ENCODE results near the gene RDX.

Gene RDX

GRCh38 chr11:110261195-110262071 is 35.0 kb downstream of the RDX start:
- Histone ChIP-seq H3K14ac (ENCODE audit: low read length in 2 of 2) (no peak overlapping the region), H3K4me2 (ENCODE audit: low read length, poor library complexity, severe bottlenecking) (no peak overlapping the region), H3K4me3 (ENCODE audit: insufficient read depth in 1 of 2, low read depth in 1 of 2, low read length in 2 of 2) (no peak overlapping the region), H3K23ac (ENCODE audit: low read length in 2 of 2) (no peak overlapping the region), H3K36me3 (ENCODE audit: control insufficient read depth in 1 of 2, insufficient read depth in 2 of 2, low read depth in 1 of 2, low read length in 2 of 2) (peaks cover 6 to 62% of the 10 kb centered on the region in 2 experiments), H3K27me3 (ENCODE audit: control insufficient read depth in 1 of 2, insufficient read depth in 1 of 2, low read length in 2 of 2) (no peaks in the 10 kb centered on the region), H2BK120ac (ENCODE audit: low read depth, low read length) (no peak overlapping the region), H2AK5ac (ENCODE audit: low read length, severe bottlenecking) (no peak overlapping the region), H3K9me3 (ENCODE audit: control insufficient read depth, low read length) (no peaks in the 10 kb centered on the region), H2BK15ac (ENCODE audit: low read depth, poor library complexity, severe bottlenecking) (no peak overlapping the region), H3K4ac (ENCODE audit: low read depth in 1 of 2, low read length in 2 of 2) (no peak overlapping the region), H3K79me1 (replicated peaks; ENCODE audit: low read length, poor library complexity, severe bottlenecking) (peaks cover 6% of the 10 kb centered on the region), H2AFZ (ENCODE audit: low read depth, low read length) (no peak overlapping the region), H3K27ac (ENCODE audit: low read length, poor library complexity, severe bottlenecking) (no peak overlapping the region), H4K91ac (ENCODE audit: low read length) (no peak overlapping the region), H4K8ac (ENCODE audit: low read length) (no peak overlapping the region), H3K18ac (ENCODE audit: low read depth in 1 of 2, low read length in 2 of 2) (no peak overlapping the region), H2BK12ac (ENCODE audit: low read length in 2 of 2) (no peak overlapping the region), H3K9ac (ENCODE audit: low read length) (no peak overlapping the region), H2BK5ac (ENCODE audit: low read depth, low read length, poor library complexity, severe bottlenecking) (no peak overlapping the region), H3K4me1 (ENCODE audit: control insufficient read depth, insufficient read depth, low read depth, low read length) (no peaks in the 10 kb centered on the region)
- DNase-seq = no peak
- no CpG with 5 or more reads among the region's 2 CpGs for WGBS

GRCh38 chr11:110253525-110253924 is 42.9 kb downstream of the RDX start:
- Histone ChIP-seq H3K79me1 (replicated peaks; ENCODE audit: low read length, poor library complexity, severe bottlenecking) (peaks cover 19% of the 10 kb centered on the region), H2BK15ac (ENCODE audit: low read depth, poor library complexity, severe bottlenecking) (no peak overlapping the region), H3K9me3 (ENCODE audit: control insufficient read depth, low read length) (no peaks in the 10 kb centered on the region), H3K27me3 (ENCODE audit: control insufficient read depth in 1 of 2, insufficient read depth in 1 of 2, low read length in 2 of 2) (no peaks in the 10 kb centered on the region), H4K91ac (ENCODE audit: low read length) (no peak overlapping the region), H2AFZ (ENCODE audit: low read depth, low read length) (no peak overlapping the region), H3K36me3 (ENCODE audit: control insufficient read depth in 1 of 2, insufficient read depth in 2 of 2, low read depth in 1 of 2, low read length in 2 of 2) (peaks cover 5 to 64% of the 10 kb centered on the region in 2 experiments), H3K9ac (ENCODE audit: low read length) (no peak overlapping the region), H3K4ac (ENCODE audit: low read depth in 1 of 2, low read length in 2 of 2) (no peak overlapping the region), H3K4me3 (ENCODE audit: insufficient read depth in 1 of 2, low read depth in 1 of 2, low read length in 2 of 2) (no peak overlapping the region), H2BK12ac (ENCODE audit: low read length in 2 of 2) (no peak overlapping the region), H3K4me2 (ENCODE audit: low read length, poor library complexity, severe bottlenecking) (no peak overlapping the region), H3K27ac (ENCODE audit: low read length, poor library complexity, severe bottlenecking) (no peak overlapping the region), H3K18ac (ENCODE audit: low read depth in 1 of 2, low read length in 2 of 2) (no peak overlapping the region), H4K8ac (ENCODE audit: low read length) (no peak overlapping the region), H2AK5ac (ENCODE audit: low read length, severe bottlenecking) (no peak overlapping the region), H3K14ac (ENCODE audit: low read length in 2 of 2) (no peak overlapping the region), H3K4me1 (ENCODE audit: control insufficient read depth, insufficient read depth, low read depth, low read length) (no peaks in the 10 kb centered on the region), H3K23ac (ENCODE audit: low read length in 2 of 2) (no peak overlapping the region), H2BK120ac (ENCODE audit: low read depth, low read length) (no peak overlapping the region), H2BK5ac (ENCODE audit: low read depth, low read length, poor library complexity, severe bottlenecking) (no peak overlapping the region)
- 100% methylated on average over 1 of the region's 3 CpGs for WGBS
- no peak for DNase-seq

- Histone ChIP-seq H3K36me3 (ENCODE audit: control insufficient read depth in 1 of 2, insufficient read depth in 2 of 2, low read depth in 1 of 2, low read length in 2 of 2) (peaks cover 5 to 62% of the 10 kb centered on the region in 2 experiments), H3K23ac (ENCODE audit: low read length in 2 of 2) (no peak overlapping the region), H3K27me3 (ENCODE audit: control insufficient read depth in 1 of 2, insufficient read depth in 1 of 2, low read length in 2 of 2) (no peaks in the 10 kb centered on the region), H3K9me3 (ENCODE audit: control insufficient read depth, low read length) (no peaks in the 10 kb centered on the region), H3K4me2 (ENCODE audit: low read length, poor library complexity, severe bottlenecking) (no peak overlapping the region), H3K4ac (ENCODE audit: low read depth in 1 of 2, low read length in 2 of 2) (no peak overlapping the region), H2BK15ac (ENCODE audit: low read depth, poor library complexity, severe bottlenecking) (no peak overlapping the region), H3K27ac (ENCODE audit: low read length, poor library complexity, severe bottlenecking) (no peak overlapping the region), H2AFZ (ENCODE audit: low read depth, low read length) (no peak overlapping the region), H2BK120ac (ENCODE audit: low read depth, low read length) (no peak overlapping the region), H2BK5ac (ENCODE audit: low read depth, low read length, poor library complexity, severe bottlenecking) (no peak overlapping the region), H3K18ac (ENCODE audit: low read depth in 1 of 2, low read length in 2 of 2) (no peak overlapping the region), H4K91ac (ENCODE audit: low read length) (no peak overlapping the region), H2BK12ac (ENCODE audit: low read length in 2 of 2) (no peak overlapping the region), H3K4me3 (ENCODE audit: insufficient read depth in 1 of 2, low read depth in 1 of 2, low read length in 2 of 2) (no peak overlapping the region), H2AK5ac (ENCODE audit: low read length, severe bottlenecking) (no peak overlapping the region), H4K8ac (ENCODE audit: low read length) (no peak overlapping the region), H3K9ac (ENCODE audit: low read length) (no peak overlapping the region), H3K14ac (ENCODE audit: low read length in 2 of 2) (no peak overlapping the region), H3K4me1 (ENCODE audit: control insufficient read depth, insufficient read depth, low read depth, low read length) (no peaks in the 10 kb centered on the region), H3K79me1 (replicated peaks; ENCODE audit: low read length, poor library complexity, severe bottlenecking) (peaks cover 20% of the 10 kb centered on the region)
- peak; percentile 29 for DNase-seq
- WGBS = 100% methylated on average over 1 of the region's 1 CpG
Observed at GRCh38 chr11:110251836-110252235, 44.6 kb downstream of the RDX start.

- Histone ChIP-seq H3K4ac (ENCODE audit: low read depth in 1 of 2, low read length in 2 of 2) (no peak overlapping the region), H2BK5ac (ENCODE audit: low read depth, low read length, poor library complexity, severe bottlenecking) (no peak overlapping the region), H4K91ac (ENCODE audit: low read length) (no peak overlapping the region), H3K4me3 (ENCODE audit: insufficient read depth in 1 of 2, low read depth in 1 of 2, low read length in 2 of 2) (no peak overlapping the region), H2BK120ac (ENCODE audit: low read depth, low read length) (no peak overlapping the region), H3K27me3 (ENCODE audit: control insufficient read depth in 1 of 2, insufficient read depth in 1 of 2, low read length in 2 of 2) (no peaks in the 10 kb centered on the region), H3K9ac (ENCODE audit: low read length) (no peak overlapping the region), H3K14ac (ENCODE audit: low read length in 2 of 2) (no peak overlapping the region), H3K18ac (ENCODE audit: low read depth in 1 of 2, low read length in 2 of 2) (no peak overlapping the region), H3K27ac (ENCODE audit: low read length, poor library complexity, severe bottlenecking) (no peak overlapping the region), H3K4me2 (ENCODE audit: low read length, poor library complexity, severe bottlenecking) (no peak overlapping the region), H2BK12ac (ENCODE audit: low read length in 2 of 2) (no peak overlapping the region), H4K8ac (ENCODE audit: low read length) (no peak overlapping the region), H3K23ac (ENCODE audit: low read length in 2 of 2) (no peak overlapping the region), H3K79me1 (replicated peaks; ENCODE audit: low read length, poor library complexity, severe bottlenecking) (peaks cover 21% of the 10 kb centered on the region), H2AFZ (ENCODE audit: low read depth, low read length) (no peak overlapping the region), H2AK5ac (ENCODE audit: low read length, severe bottlenecking) (no peak overlapping the region), H3K9me3 (ENCODE audit: control insufficient read depth, low read length) (no peaks in the 10 kb centered on the region), H3K36me3 (ENCODE audit: control insufficient read depth in 1 of 2, insufficient read depth in 2 of 2, low read depth in 1 of 2, low read length in 2 of 2) (peaks cover 8 to 61% of the 10 kb centered on the region in 2 experiments), H2BK15ac (ENCODE audit: low read depth, poor library complexity, severe bottlenecking) (no peak overlapping the region), H3K4me1 (ENCODE audit: control insufficient read depth, insufficient read depth, low read depth, low read length) (no peaks in the 10 kb centered on the region)
- whole genome bisulfite sequencing = 74% methylated on average over 2 of the region's 2 CpGs
- no peak for DNase-seq
Observed at GRCh38 chr11:110250168-110250567, 46.2 kb downstream of the RDX start.
